CD4-positive, alpha-beta T cell treated with Interleukin-17A for 4 hours (primary cell): ENCODE measurements around the gene TBC1D1.

Experiments used
- DNase-seq: peaks from one replicate; pipeline ENCODE4 v3.0.0-alpha.2; 2020; ENCODE audit warnings: mixed read lengths

Gene TBC1D1

GRCh38 chr4:37890801-37891259 is at the start of gene TBC1D1:
TBC1D1 (plus strand) TSS chr4:37891084; CDS start chr4:37902096, 11,012 bp downstream.
- no peak for DNase-seq

GRCh38 chr4:37844204-37844603 is 46.7 kb upstream of the TBC1D1 start:
- DNase-seq, result no peak

- DNase-seq, result no peak
Observed at GRCh38 chr4:37845201-37845600, 45.7 kb upstream of the TBC1D1 start.

GRCh38 chr4:37847311-37847884 is 43.5 kb upstream of the TBC1D1 start:
- no peak for DNase-seq

GRCh38 chr4:37852376-37852775 is 38.5 kb upstream of the TBC1D1 start:
- no peak for DNase-seq

GRCh38 chr4:37858112-37858511 is 32.8 kb upstream of the TBC1D1 start:
- DNase-seq, result no peak

- DNase-seq, result no peak
Observed at GRCh38 chr4:37858872-37859271, 32.0 kb upstream of the TBC1D1 start.

GRCh38 chr4:37860266-37860665 is 30.6 kb upstream of the TBC1D1 start:
- DNase-seq, result no peak

GRCh38 chr4:37862961-37863360 is 27.9 kb upstream of the TBC1D1 start:
- no peak for DNase-seq

- no peak for DNase-seq
Observed at GRCh38 chr4:37864786-37865185, 26.1 kb upstream of the TBC1D1 start.

GRCh38 chr4:37865450-37865849 is 25.4 kb upstream of the TBC1D1 start:
- DNase-seq, result no peak

GRCh38 chr4:37867102-37867501 is 23.8 kb upstream of the TBC1D1 start:
- DNase-seq, result no peak

GRCh38 chr4:37868238-37868637 is 22.6 kb upstream of the TBC1D1 start:
- DNase-seq, result no peak

- no peak for DNase-seq
Observed at GRCh38 chr4:37872310-37872988, 18.4 kb upstream of the TBC1D1 start.

- DNase-seq, result no peak
Observed at GRCh38 chr4:37873386-37873785, 17.5 kb upstream of the TBC1D1 start.

- DNase-seq, result no peak
Observed at GRCh38 chr4:37876156-37876555, 14.7 kb upstream of the TBC1D1 start.

GRCh38 chr4:37879365-37879764 is 11.5 kb upstream of the TBC1D1 start:
- no peak for DNase-seq

GRCh38 chr4:37881811-37882210 is 9.1 kb upstream of the TBC1D1 start:
- DNase-seq, result no peak

- no peak for DNase-seq
Observed at GRCh38 chr4:37882665-37883296, 8.1 kb upstream of the TBC1D1 start.

- no peak for DNase-seq
Observed at GRCh38 chr4:37884855-37885487, 5.9 kb upstream of the TBC1D1 start.

- DNase-seq, result no peak
Observed at GRCh38 chr4:37885496-37885895, 5.4 kb upstream of the TBC1D1 start.

- peak; percentile 52 for DNase-seq
Observed at GRCh38 chr4:37889849-37890800, 759 bp upstream of the TBC1D1 start.
